NCI-H2171 treated with DMSO at 0.1 percent for 48 hours (cell line): ENCODE data around the gene CSNK1G1.
"Not testable (repeated sequence)": the region's sequence is repeated elsewhere in the genome, so short reads cannot be mapped to it uniquely, and the experiment has no call there.

Experiments used
- DNase-seq: peaks from one replicate; lab custom pipeline; 2025; lab: John Stamatoyannopoulos, UW

The CSNK1G1 gene

GRCh38 chr15:64287953-64288352 lies 68.0 kb downstream of the CSNK1G1 start:
- no peak for DNase-seq

GRCh38 chr15:64286473-64286872 lies 69.5 kb downstream of the CSNK1G1 start:
- DNase-seq, result no peak

GRCh38 chr15:64285871-64286270 lies 70.1 kb downstream of the CSNK1G1 start:
- no peak for DNase-seq

GRCh38 chr15:64285150-64285549 lies 70.8 kb downstream of the CSNK1G1 start:
- no peak for DNase-seq

- DNase-seq, result no peak
These were observed 71.9 kb downstream of the CSNK1G1 start for GRCh38 chr15:64284042-64284441.

GRCh38 chr15:64282701-64283100 lies 73.3 kb downstream of the CSNK1G1 start:
- DNase-seq, result no peak

- DNase-seq, result no peak
These were observed 76.8 kb downstream of the CSNK1G1 start for GRCh38 chr15:64279131-64279530.

GRCh38 chr15:64275934-64276333 lies 80.0 kb downstream of the CSNK1G1 start:
- DNase-seq, result no peak

GRCh38 chr15:64274341-64274950 lies 81.5 kb downstream of the CSNK1G1 start:
- peak; percentile 26 for DNase-seq

GRCh38 chr15:64267331-64267973 lies 88.5 kb downstream of the CSNK1G1 start:
- DNase-seq, result no peak

- not testable (repeated sequence) for DNase-seq
These were observed 90.8 kb downstream of the CSNK1G1 start for GRCh38 chr15:64265188-64265587.

GRCh38 chr15:64264502-64264901 lies 91.5 kb downstream of the CSNK1G1 start:
- no peak for DNase-seq

GRCh38 chr15:64263567-64263966 lies 92.4 kb downstream of the CSNK1G1 start:
- DNase-seq, result no peak

GRCh38 chr15:64256051-64256450 lies 99.9 kb downstream of the CSNK1G1 start:
- no peak for DNase-seq

GRCh38 chr15:64251658-64252057 lies 104.3 kb downstream of the CSNK1G1 start:
- DNase-seq, result no peak

- DNase-seq, result no peak
These were observed 104.9 kb downstream of the CSNK1G1 start for GRCh38 chr15:64251121-64251520.

- no peak for DNase-seq
These were observed 105.9 kb downstream of the CSNK1G1 start for GRCh38 chr15:64249883-64250575.

GRCh38 chr15:64249406-64249805 lies 106.6 kb downstream of the CSNK1G1 start:
- DNase-seq, result no peak

- DNase-seq, result peak; percentile 82
These were observed 107.9 kb downstream of the CSNK1G1 start for GRCh38 chr15:64247906-64248541.

- no peak for DNase-seq
These were observed 108.5 kb downstream of the CSNK1G1 start for GRCh38 chr15:64247535-64247905.

GRCh38 chr15:64246364-64247189 lies 109.4 kb downstream of the CSNK1G1 start:
- DNase-seq, result no peak

- no peak for DNase-seq
These were observed 110.6 kb downstream of the CSNK1G1 start for GRCh38 chr15:64245405-64245804.
